H1 (cell line): ENCODE measurements around the gene MCM6. TPM values are rescaled to one million over a fixed set of nuclear protein-coding genes. Genes with fewer than 3 reads are reported as not detected.

ENCODE experiments used
- CTCF ChIA-PET: fragments of 300-600 bp; sonication (Branson Sonifier 250); formaldehyde crosslinking; loops from one replicate; lab custom pipeline; 2021; ENCODE audit not compliant: partially characterized antibody; lab: Charles Lee
- POLR2A ChIA-PET: fragments of 300-600 bp; sonication (Branson Sonifier 250); formaldehyde crosslinking; loops from one replicate; lab custom pipeline; 2021; ENCODE audit warnings: inconsistent platforms; ENCODE audit not compliant: partially characterized antibody; lab: Charles Lee
- DNase-seq, 2 experiments: peaks; one replicate each; pipeline versions ENCODE4 v3.0.0 to v3.0.0-alpha.2; 2010 to 2022; ENCODE audit warnings: low spot score in 2 of 2, low read depth in 1 of 2, mixed read lengths in 1 of 2
- FAIRE-seq: peaks from 2 replicates; lab custom pipeline; 2011; peaks lifted over from hg19 to GRCh38; lab: Jason Lieb, UNC
- H2AFZ ChIP-seq: 2 replicates; pipeline ENCODE4 v1.8.1; 2012; ENCODE audit warnings: low read length, inconsistent platforms
- H2AK5ac ChIP-seq: 2 replicates; pipeline ENCODE4 v1.6.1; 2013; ENCODE audit warnings: low read depth, low read length
- H2BK120ac ChIP-seq: replicated peaks from 2 replicates; pipeline ENCODE3; 2013; ENCODE audit warnings: low read depth, low read length, inconsistent platforms
- H2BK12ac ChIP-seq: 2 replicates; pipeline ENCODE4 v1.6.1; 2013; ENCODE audit warnings: low read depth, low read length
- H2BK15ac ChIP-seq: 2 replicates; pipeline ENCODE4 v1.6.1; 2013; ENCODE audit warnings: low read length
- H2BK20ac ChIP-seq: 2 replicates; pipeline ENCODE4 v1.6.1; 2013; ENCODE audit warnings: low read length
- H2BK5ac ChIP-seq: 2 replicates; pipeline ENCODE4 v1.6.1; 2013; ENCODE audit warnings: low read depth, low read length
- H3K14ac ChIP-seq: 2 replicates; pipeline ENCODE4 v1.6.1; 2013; ENCODE audit warnings: inconsistent platforms; ENCODE audit not compliant: insufficient read length
- H3K18ac ChIP-seq: 2 replicates; pipeline ENCODE4 v1.6.1; 2013; ENCODE audit warnings: low read length; ENCODE audit errors: extremely low read depth
- H3K23ac ChIP-seq: 2 replicates; pipeline ENCODE4 v1.6.1; 2013; ENCODE audit warnings: inconsistent platforms; ENCODE audit not compliant: insufficient read length
- H3K23me2 ChIP-seq: 2 replicates; pipeline ENCODE4 v1.6.1; 2013; ENCODE audit warnings: low read depth, low read length
- H3K27ac ChIP-seq: 2 replicates; pipeline ENCODE4 v1.6.1; 2011; ENCODE audit warnings: low read depth, low read length, inconsistent platforms
- H3K27me3 ChIP-seq, 4 experiments: replicated peaks in 1 of 4; 1 replicate in 1 of 4; 2 replicates in 3 of 4; pipeline versions ENCODE4 v1.6.1 to v1.8.1; 2011 to 2013; ENCODE audit warnings: low read length in 3 of 4, mild to moderate bottlenecking in 3 of 4, inconsistent platforms in 2 of 4, mixed read lengths in 2 of 4, moderate library complexity in 1 of 4; ENCODE audit not compliant: control insufficient read depth in 3 of 4, insufficient read depth in 3 of 4; ENCODE audit errors: extremely low read depth in 1 of 4
- H3K36me3 ChIP-seq, 4 experiments: 2 replicates each; pipeline versions ENCODE4 v1.6.1 to v1.8.1; 2011 to 2013; ENCODE audit warnings: mild to moderate bottlenecking in 4 of 4, low read length in 3 of 4, moderate library complexity in 2 of 4, control low read depth in 1 of 4, inconsistent platforms in 1 of 4; ENCODE audit not compliant: insufficient read depth in 4 of 4, control insufficient read depth in 2 of 4
- H3K4ac ChIP-seq: replicated peaks from 2 replicates; pipeline ENCODE3; 2013; ENCODE audit warnings: low read length, low read depth, mixed read lengths, inconsistent platforms; ENCODE audit not compliant: insufficient read length
- H3K4me1 ChIP-seq, 4 experiments: replicated peaks in 1 of 4; 1 replicate in 1 of 4; 2 replicates in 3 of 4; pipeline versions ENCODE4 v1.6.1 to v1.8.1; 2011 to 2013; ENCODE audit warnings: low read length in 3 of 4, inconsistent platforms in 2 of 4, mixed read lengths in 1 of 4; ENCODE audit not compliant: insufficient read depth in 4 of 4, control insufficient read depth in 3 of 4
- H3K4me2 ChIP-seq, 2 experiments: 2 replicates each; pipeline versions ENCODE4 v1.6.1 to v1.8.1; 2011 to 2013; ENCODE audit warnings: low read depth in 2 of 2, low read length in 2 of 2, control low read depth in 1 of 2, inconsistent platforms in 1 of 2, mild to moderate bottlenecking in 1 of 2; ENCODE audit not compliant: insufficient read depth in 1 of 2
- H3K4me3 ChIP-seq, 4 experiments: fragments of 200-600, 300-600 bp in 1 of 4; sonication (generic), shearing (Covaris generic), sonication (Bioruptor Twin) in 1 of 4; 2 replicates each; pipeline versions ENCODE4 v1.5.1 to v1.8.1; 2011 to 2016; ENCODE audit warnings: low read length in 4 of 4, low read depth in 3 of 4, control low read depth in 2 of 4, inconsistent platforms in 2 of 4, mild to moderate bottlenecking in 2 of 4, mixed read lengths in 1 of 4, moderate library complexity in 1 of 4; ENCODE audit not compliant: insufficient read depth in 2 of 4; ENCODE audit errors: extremely low read depth in 1 of 4
- H3K56ac ChIP-seq: replicated peaks from 2 replicates; pipeline ENCODE3; 2013; ENCODE audit warnings: low read depth, mild to moderate bottlenecking, mixed read lengths, low read length, inconsistent platforms; ENCODE audit not compliant: insufficient read length
- H3K79me1 ChIP-seq: 2 replicates; pipeline ENCODE4 v1.6.1; 2013; ENCODE audit warnings: low read depth, low read length, control low read depth
- H3K79me2 ChIP-seq, 2 experiments: 2 replicates each; pipeline versions ENCODE4 v1.6.1 to v1.8.1; 2012 to 2013; ENCODE audit warnings: low read length in 2 of 2, mild to moderate bottlenecking in 2 of 2, inconsistent platforms in 1 of 2; ENCODE audit not compliant: insufficient read depth in 2 of 2, control insufficient read depth in 1 of 2
- H3K9ac ChIP-seq, 4 experiments: replicated peaks in 1 of 4; 1 replicate in 1 of 4; 2 replicates in 3 of 4; pipeline versions ENCODE4 v1.6.1 to v1.8.1; 2011 to 2013; ENCODE audit warnings: low read depth in 3 of 4, low read length in 3 of 4, control low read depth in 2 of 4, mild to moderate bottlenecking in 2 of 4, moderate library complexity in 2 of 4, inconsistent platforms in 1 of 4; ENCODE audit errors: extremely low read depth in 1 of 4
- H3K9me3 ChIP-seq, 2 experiments: 2 replicates each; pipeline versions ENCODE4 v1.6.1 to v1.8.1; 2012 to 2013; ENCODE audit warnings: mild to moderate bottlenecking in 2 of 2, moderate library complexity in 2 of 2, control low read depth in 1 of 2, inconsistent platforms in 1 of 2, low read depth in 1 of 2, low read length in 1 of 2, mixed read lengths in 1 of 2; ENCODE audit not compliant: insufficient read depth in 2 of 2
- H4K20me1 ChIP-seq, 2 experiments: replicated peaks in 1 of 2; 2 replicates each; pipeline versions ENCODE3 to v1.8.1; 2011 to 2013; ENCODE audit warnings: inconsistent platforms in 2 of 2, low read length in 2 of 2, mild to moderate bottlenecking in 1 of 2; ENCODE audit not compliant: insufficient read depth in 2 of 2, control insufficient read depth in 1 of 2
- H4K5ac ChIP-seq: 2 replicates; pipeline ENCODE4 v1.6.1; 2013; ENCODE audit warnings: low read length, low read depth, mixed read lengths, inconsistent platforms; ENCODE audit not compliant: insufficient read length
- H4K8ac ChIP-seq: 2 replicates; pipeline ENCODE4 v1.8.0; 2013; ENCODE audit warnings: mild to moderate bottlenecking, moderate library complexity, low read length, inconsistent platforms; ENCODE audit not compliant: insufficient read depth; ENCODE audit errors: extremely low read depth
- H4K91ac ChIP-seq: replicated peaks from 2 replicates; pipeline ENCODE3; 2013; ENCODE audit warnings: low read length, mixed read lengths, inconsistent platforms; ENCODE audit not compliant: insufficient read length
- BRCA1 ChIP-seq: IDR thresholded peaks from 2 replicates; pipeline ENCODE4 v1.6.1; 2012; ENCODE audit warnings: low read depth, low read length, improper control_type of control experiment
- CBX8 ChIP-seq: fragments of 300-800, 300-1000 bp; sonication (generic); IDR thresholded peaks from 2 replicates; pipeline ENCODE4 v1.7.1; 2016; ENCODE audit warnings: low read depth, low read length, borderline replicate concordance
- CHD2 ChIP-seq: IDR thresholded peaks from 2 replicates; pipeline ENCODE4 v1.6.1; 2012; ENCODE audit warnings: low read length, improper control_type of control experiment
- CREB1 ChIP-seq: IDR thresholded peaks from 2 replicates; pipeline ENCODE4 v1.6.1; 2012; ENCODE audit warnings: inconsistent platforms
- CTBP2 ChIP-seq: IDR thresholded peaks from 2 replicates; pipeline ENCODE4 v1.7.0; 2011; ENCODE audit warnings: borderline replicate concordance, mild to moderate bottlenecking, moderate library complexity, mixed read lengths, low read length; ENCODE audit not compliant: insufficient read depth, insufficient read length
- HDAC6 ChIP-seq: IDR thresholded peaks from one replicate; pipeline ENCODE4 v1.7.1; 2012; ENCODE audit warnings: low read depth, mild to moderate bottlenecking, inconsistent platforms, low read length, moderate library complexity
- KDM5A ChIP-seq: fragments of 200-600 bp; IDR thresholded peaks from 2 replicates; pipeline ENCODE4 v1.7.1; 2012; ENCODE audit warnings: mild to moderate bottlenecking, low read length, inconsistent platforms, mixed read lengths
- NRF1 ChIP-seq: IDR thresholded peaks from 2 replicates; pipeline ENCODE4 v1.6.1; 2011; ENCODE audit warnings: mild to moderate bottlenecking, low read depth, low read length, improper control_type of control experiment
- RNF2 ChIP-seq: fragments of 200-900, 300-1000 bp; sonication (generic); IDR thresholded peaks from 2 replicates; pipeline ENCODE4 v1.7.1; 2016; ENCODE audit warnings: borderline replicate concordance, low read depth, mild to moderate bottlenecking, antibody characterized with exemption, low read length; ENCODE audit not compliant: poor library complexity, severe bottlenecking; ENCODE audit errors: missing control alignments
- SIRT6 ChIP-seq: IDR thresholded peaks from one replicate; pipeline ENCODE4 v1.7.1; 2012; ENCODE audit warnings: low read length, inconsistent platforms
- SUZ12 ChIP-seq: fragments of 200-600 bp; sonication (generic); IDR thresholded peaks from 2 replicates; pipeline ENCODE4 v1.6.1; 2012; ENCODE audit warnings: mild to moderate bottlenecking, inconsistent platforms, low read length, moderate library complexity, mixed read lengths
- WGBS, 2 experiments: shearing (Covaris generic) in 1 of 2; methylation state at CpG; one replicate each; pipeline versions ENCODE4 v1.1.6 to v1.1.7; 2013 to 2015; ENCODE audit warnings: low lambda C conversion rate in 2 of 2, mixed read lengths in 2 of 2, inconsistent platforms in 1 of 2, low coverage in 1 of 2, missing lambda C conversion rate in 1 of 2; ENCODE audit not compliant: insufficient replicate concordance in 2 of 2, insufficient coverage in 1 of 2, insufficient read length in 1 of 2; ENCODE audit errors: extremely low coverage in 1 of 2, missing lambda C conversion rate in 1 of 2; 5-methylcytosine and 5-hydroxymethylcytosine counted together
- polyA plus RNA-seq, 7 experiments: library from polyadenylated mRNA; depleted of rRNA in 3 of 7; stranded (reverse) in 5 of 7; unstranded in 2 of 7; fragments of >200 nt in 5 of 7; fragments of 200-250 nt in 2 of 7; gene quantifications; 1 replicate in 5 of 7; 2 replicates in 1 of 7; 4 replicates in 1 of 7; pipeline versions ENCODE4 v1.2.1 to v1.2.3, GENCODE V29; 2011 to 2013; ENCODE audit warnings: missing spikeins in 2 of 7, mixed read lengths in 2 of 7
- total RNA-seq: library from RNA; stranded (reverse); fragmentation: NEBNext Ultra II Directional; extraction: Animal tissue kit (Norgen Biotek cat#: 25700); gene quantifications from 2 replicates; pipeline ENCODE4 v1.2.1, GENCODE V29; 2021
- TF ChIP-seq, protein P1 (sequence below): IDR thresholded peaks from 2 replicates; pipeline ENCODE4 v1.6.1; 2012; ENCODE audit warnings: inconsistent platforms

Gene MCM6
- total and polyA plus RNA-seq, 2 of the 8 experiments (the other 6 are each of a cell fraction or from before 2014, with no cell fraction given): 60.2 to 134 TPM

DNA sequence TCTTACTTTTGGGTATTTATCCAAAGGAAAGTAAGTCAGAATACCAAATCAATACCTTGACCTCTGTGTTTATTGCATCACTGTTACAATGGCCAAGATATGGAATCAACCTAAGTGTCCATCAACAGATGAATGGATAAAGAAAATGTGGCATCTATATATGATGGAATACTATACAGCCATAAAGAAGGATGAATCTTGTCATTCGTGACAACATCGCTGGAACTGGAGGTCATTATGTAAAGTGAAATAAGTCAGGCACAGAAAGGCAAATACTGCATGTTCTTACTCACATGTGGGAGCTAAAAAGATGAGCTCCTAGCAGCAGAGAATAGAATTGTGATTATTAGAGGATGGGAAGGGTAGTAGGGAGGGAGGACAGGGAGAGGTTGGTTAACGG lies 73.9 kb downstream of the MCM6 start:
- no peak overlapping the region for H4K91ac ChIP-seq
- no peak overlapping the region for H3K9ac ChIP-seq
- 67% methylated on average over 3 of the region's 3 CpGs; no CpG with 5 or more reads in 1 of the 2 experiments for WGBS, 2 experiments
- no peak overlapping the region for H4K5ac ChIP-seq
- no peak overlapping the region for H3K23ac ChIP-seq
- no peak overlapping the region for H2BK20ac ChIP-seq
- H3K4me2 ChIP-seq: no peak overlapping the region
- H2AFZ ChIP-seq: no peak overlapping the region
- no peak overlapping the region for H3K14ac ChIP-seq
- no peaks in the 10 kb centered on the region for H4K20me1 ChIP-seq
- POLR2A ChIA-PET: no interaction called here
- no peak overlapping the region for H3K27ac ChIP-seq
- H2BK15ac ChIP-seq: no peak overlapping the region
- no peak overlapping the region for H2AK5ac ChIP-seq
- H3K56ac ChIP-seq: no peak overlapping the region
- H2BK5ac ChIP-seq: no peak overlapping the region
- peaks cover 15 to 29% of the 10 kb centered on the region in 2 experiments for H3K9me3 ChIP-seq
- H4K8ac ChIP-seq: no peak overlapping the region
- H3K4ac ChIP-seq: no peak overlapping the region
- DNase-seq (no peak), FAIRE-seq (no peak)
- CTCF ChIA-PET: interaction anchor here (1.4 to 2.1 kb wide), 3 partner anchors 10 to 111 kb away, joined by 3 to 7 read pairs (median 4); no protein-coding TSS in a partner anchor
- H3K36me3 ChIP-seq: no peaks in the 10 kb centered on the region
- no peaks in the 10 kb centered on the region for H3K27me3 ChIP-seq
- no peak overlapping the region for H3K18ac ChIP-seq
- no peaks in the 10 kb centered on the region for H3K4me1 ChIP-seq
- H3K23me2 ChIP-seq: no peaks in the 10 kb centered on the region
- no peak overlapping the region for H3K4me3 ChIP-seq
- no peak overlapping the region for H2BK12ac ChIP-seq
- H3K79me1 ChIP-seq: no peaks in the 10 kb centered on the region
- TF ChIP-seq, protein P1, sequence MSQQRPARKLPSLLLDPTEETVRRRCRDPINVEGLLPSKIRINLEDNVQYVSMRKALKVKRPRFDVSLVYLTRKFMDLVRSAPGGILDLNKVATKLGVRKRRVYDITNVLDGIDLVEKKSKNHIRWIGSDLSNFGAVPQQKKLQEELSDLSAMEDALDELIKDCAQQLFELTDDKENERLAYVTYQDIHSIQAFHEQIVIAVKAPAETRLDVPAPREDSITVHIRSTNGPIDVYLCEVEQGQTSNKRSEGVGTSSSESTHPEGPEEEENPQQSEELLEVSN: no peak
- TF ChIP-seq SIRT6: no peak
- no peak for TF ChIP-seq CHD2
- TF ChIP-seq NRF1: no peak
- TF ChIP-seq HDAC6: no peak
- no peak for TF ChIP-seq CTBP2
- TF ChIP-seq KDM5A: no peak
- no peak for TF ChIP-seq RNF2
- TF ChIP-seq CREB1: no peak
- TF ChIP-seq CBX8: no peak
- no peak for TF ChIP-seq BRCA1
- no peak for TF ChIP-seq SUZ12
- TF ChIP-seq, all 59 proteins: peak for 0
- Histone ChIP-seq H2BK120ac (no peak overlapping the region), H3K79me2 (no peaks in the 10 kb centered on the region)
